ENCODE measurements around the gene KRTAP5-6. TPM values are rescaled to one million over a fixed set of nuclear protein-coding genes. Genes with fewer than 3 reads are reported as not detected.

Gene KRTAP5-6
- total RNA-seq, 1 experiment from 2014 or later: not detected

DNA sequence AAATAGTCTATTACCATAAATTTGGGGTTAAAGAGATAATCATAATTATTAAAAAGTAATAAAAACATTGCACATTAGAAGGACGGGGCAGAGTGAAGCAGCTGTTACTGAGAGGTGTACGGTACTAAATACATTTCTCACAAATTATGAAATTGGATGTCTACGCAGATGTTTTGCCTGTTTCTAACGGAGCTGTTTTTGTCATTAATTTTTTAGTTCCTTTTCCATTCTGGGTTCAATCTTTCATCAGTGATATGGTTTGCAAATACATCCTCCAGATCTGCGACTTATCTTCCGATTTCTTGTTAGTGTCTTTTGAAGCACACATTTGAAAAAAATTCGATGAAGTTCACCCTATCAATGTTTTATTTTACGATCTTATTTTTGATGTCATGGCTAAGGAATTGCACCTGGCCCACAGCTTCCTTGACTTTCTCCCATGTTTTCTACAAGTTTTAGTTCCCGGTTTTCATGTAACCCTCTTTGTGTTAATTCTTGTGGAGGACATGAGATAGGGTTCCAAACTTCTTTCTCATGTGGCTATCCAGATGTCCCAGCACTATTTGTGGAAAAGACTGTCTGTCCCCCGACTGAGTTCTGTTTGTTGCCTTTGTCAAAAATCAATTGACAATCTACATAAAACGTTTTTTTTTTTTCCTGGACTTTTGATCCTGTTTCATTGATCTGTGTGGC lies 21.3 kb upstream of the KRTAP5-6 start:
- no peak for DNase-seq (ENCODE audit: low read depth, low spot score)
- H3K4me1 ChIP-seq (ENCODE audit: control insufficient read depth in 1 of 2, insufficient read depth in 2 of 2, low read length in 2 of 2): peaks cover 4 to 5% of the 10 kb centered on the region in 2 experiments; a peak in 3 of 4 replicates
- no peak overlapping the region for H3K4me2 ChIP-seq (ENCODE audit: low read length)
- POLR2A ChIA-PET: no interaction called here
- H2AFZ ChIP-seq (ENCODE audit: low read depth, low read length, poor library complexity, severe bottlenecking): no peak overlapping the region
- no peaks in the 10 kb centered on the region for H3K9me3 ChIP-seq (ENCODE audit: control insufficient read depth in 1 of 2, insufficient read depth in 1 of 2, low read depth in 1 of 2, low read length in 2 of 2)
- peaks cover 42% of the 10 kb centered on the region; the same call in 1 of the 2 replicates for H3K27me3 ChIP-seq (ENCODE audit: insufficient read depth, low read length)
- ATAC-seq: no peak
- RAD21 ChIA-PET (ENCODE audit: low non-redundant PET in 1 of 2, low total read pairs in 2 of 2, uncharacterized antibody in 2 of 2, unreplicated experiment in 2 of 2): no interaction called here
- H3K9ac ChIP-seq (ENCODE audit: low read length): no peak overlapping the region
- CTCF ChIA-PET: interaction anchor here (1.2 kb wide), 1 partner anchor 157 kb away, joined by 5 read pairs; no protein-coding TSS in a partner anchor
- H3K9me2 ChIP-seq (ENCODE audit: insufficient read depth): no peaks in the 10 kb centered on the region
- H3K27ac ChIP-seq (ENCODE audit: low read depth, low read length): no peak overlapping the region
- H4K20me1 ChIP-seq (ENCODE audit: insufficient read depth): no peaks in the 10 kb centered on the region
- no TSS peak for BruUV-seq (replicated peaks)
- H3K79me2 ChIP-seq (ENCODE audit: insufficient read depth, low read length): no peaks in the 10 kb centered on the region
- intact Hi-C loops (cut with micrococcal nuclease): no loop called here
- no peak overlapping the region for H3K4me3 ChIP-seq (replicated peaks in 1 of 2; ENCODE audit: low read depth in 1 of 2, low read length in 2 of 2)
- no peaks in the 10 kb centered on the region for H3K36me3 ChIP-seq (ENCODE audit: control insufficient read depth in 1 of 2, insufficient read depth in 2 of 2, low read length in 2 of 2)
- TF ChIP-seq CBX3 (IDR thresholded peaks at IDR 0.05; ENCODE audit: low read depth): no peak
- TF ChIP-seq CEBPB (IDR thresholded peaks at IDR 0.05; ENCODE audit: low read depth): no peak
- no peak for TF ChIP-seq JUND (IDR thresholded peaks at IDR 0.05)
- TF ChIP-seq ZFX (IDR thresholded peaks at IDR 0.05): no peak
- TF ChIP-seq, protein P1, sequence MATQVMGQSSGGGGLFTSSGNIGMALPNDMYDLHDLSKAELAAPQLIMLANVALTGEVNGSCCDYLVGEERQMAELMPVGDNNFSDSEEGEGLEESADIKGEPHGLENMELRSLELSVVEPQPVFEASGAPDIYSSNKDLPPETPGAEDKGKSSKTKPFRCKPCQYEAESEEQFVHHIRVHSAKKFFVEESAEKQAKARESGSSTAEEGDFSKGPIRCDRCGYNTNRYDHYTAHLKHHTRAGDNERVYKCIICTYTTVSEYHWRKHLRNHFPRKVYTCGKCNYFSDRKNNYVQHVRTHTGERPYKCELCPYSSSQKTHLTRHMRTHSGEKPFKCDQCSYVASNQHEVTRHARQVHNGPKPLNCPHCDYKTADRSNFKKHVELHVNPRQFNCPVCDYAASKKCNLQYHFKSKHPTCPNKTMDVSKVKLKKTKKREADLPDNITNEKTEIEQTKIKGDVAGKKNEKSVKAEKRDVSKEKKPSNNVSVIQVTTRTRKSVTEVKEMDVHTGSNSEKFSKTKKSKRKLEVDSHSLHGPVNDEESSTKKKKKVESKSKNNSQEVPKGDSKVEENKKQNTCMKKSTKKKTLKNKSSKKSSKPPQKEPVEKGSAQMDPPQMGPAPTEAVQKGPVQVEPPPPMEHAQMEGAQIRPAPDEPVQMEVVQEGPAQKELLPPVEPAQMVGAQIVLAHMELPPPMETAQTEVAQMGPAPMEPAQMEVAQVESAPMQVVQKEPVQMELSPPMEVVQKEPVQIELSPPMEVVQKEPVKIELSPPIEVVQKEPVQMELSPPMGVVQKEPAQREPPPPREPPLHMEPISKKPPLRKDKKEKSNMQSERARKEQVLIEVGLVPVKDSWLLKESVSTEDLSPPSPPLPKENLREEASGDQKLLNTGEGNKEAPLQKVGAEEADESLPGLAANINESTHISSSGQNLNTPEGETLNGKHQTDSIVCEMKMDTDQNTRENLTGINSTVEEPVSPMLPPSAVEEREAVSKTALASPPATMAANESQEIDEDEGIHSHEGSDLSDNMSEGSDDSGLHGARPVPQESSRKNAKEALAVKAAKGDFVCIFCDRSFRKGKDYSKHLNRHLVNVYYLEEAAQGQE (IDR thresholded peaks at IDR 0.05; ENCODE audit: low read depth): no peak
- TF ChIP-seq TCF7L2 (IDR thresholded peaks at IDR 0.05; ENCODE audit: borderline replicate concordance, extremely low read depth, insufficient read depth, insufficient read length): no peak
- TF ChIP-seq SRF (IDR thresholded peaks at IDR 0.05; ENCODE audit: low read depth): no peak
- no peak for TF ChIP-seq ZNF274 (IDR thresholded peaks at IDR 0.05; ENCODE audit: low read depth, low read length)
- no peak for TF ChIP-seq ELF1 (IDR thresholded peaks at IDR 0.05; ENCODE audit: borderline replicate concordance, low read depth)
- TF ChIP-seq, protein P2, sequence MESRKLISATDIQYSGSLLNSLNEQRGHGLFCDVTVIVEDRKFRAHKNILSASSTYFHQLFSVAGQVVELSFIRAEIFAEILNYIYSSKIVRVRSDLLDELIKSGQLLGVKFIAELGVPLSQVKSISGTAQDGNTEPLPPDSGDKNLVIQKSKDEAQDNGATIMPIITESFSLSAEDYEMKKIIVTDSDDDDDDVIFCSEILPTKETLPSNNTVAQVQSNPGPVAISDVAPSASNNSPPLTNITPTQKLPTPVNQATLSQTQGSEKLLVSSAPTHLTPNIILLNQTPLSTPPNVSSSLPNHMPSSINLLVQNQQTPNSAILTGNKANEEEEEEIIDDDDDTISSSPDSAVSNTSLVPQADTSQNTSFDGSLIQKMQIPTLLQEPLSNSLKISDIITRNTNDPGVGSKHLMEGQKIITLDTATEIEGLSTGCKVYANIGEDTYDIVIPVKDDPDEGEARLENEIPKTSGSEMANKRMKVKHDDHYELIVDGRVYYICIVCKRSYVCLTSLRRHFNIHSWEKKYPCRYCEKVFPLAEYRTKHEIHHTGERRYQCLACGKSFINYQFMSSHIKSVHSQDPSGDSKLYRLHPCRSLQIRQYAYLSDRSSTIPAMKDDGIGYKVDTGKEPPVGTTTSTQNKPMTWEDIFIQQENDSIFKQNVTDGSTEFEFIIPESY (IDR thresholded peaks at IDR 0.05; ENCODE audit: extremely low read depth, insufficient replicate concordance, low read length): no peak
